ENCODE results near the gene HYPK.
"Not testable (repeated sequence)": the region's sequence is repeated elsewhere in the genome, so short reads cannot be mapped to it uniquely, and the experiment has no call there.

The HYPK gene

GRCh38 chr15:43795997-43796396, 4.4 kb upstream of the HYPK start:
- DNase-seq (ENCODE audit: low spot score): no peak

GRCh38 chr15:43796566-43796965, 3.8 kb upstream of the HYPK start:
- DNase-seq (ENCODE audit: low spot score): no peak

- peak; percentile 41 for DNase-seq (ENCODE audit: low spot score)
Observed at GRCh38 chr15:43799209-43799944, 1.0 kb upstream of the HYPK start.

GRCh38 chr15:43799945-43800285, 484 bp upstream of the HYPK start, which contains the start of gene SERINC4:
SERINC4 (minus strand) TSS chr15:43800220; CDS start chr15:43799986, 234 bp downstream.
- no peak for DNase-seq (ENCODE audit: low spot score)

GRCh38 chr15:43802676-43803075, 2.3 kb downstream of the HYPK start:
- DNase-seq (ENCODE audit: low spot score): not testable (repeated sequence)

GRCh38 chr15:43808435-43808950, 8.1 kb downstream of the HYPK start:
- DNase-seq (ENCODE audit: low spot score): no peak

- peak; percentile 68 for DNase-seq (ENCODE audit: low spot score)
Observed at GRCh38 chr15:43808960-43809678, 8.7 kb downstream of the HYPK start.

- DNase-seq (ENCODE audit: low spot score): not testable (repeated sequence)
Observed at GRCh38 chr15:43815064-43815463, 14.7 kb downstream of the HYPK start.

- DNase-seq (ENCODE audit: low spot score): no peak
Observed at GRCh38 chr15:43821505-43821904, 21.1 kb downstream of the HYPK start.

- peak; percentile 93 for DNase-seq (ENCODE audit: low spot score)
Observed at GRCh38 chr15:43824302-43825246, 24.2 kb downstream of the HYPK start, which contains the start of gene MFAP1. MFAP1 (minus strand) TSS chr15:43824690; CDS start chr15:43824569, 121 bp downstream.

- not testable (repeated sequence) for DNase-seq (ENCODE audit: low spot score)
Observed at GRCh38 chr15:43825305-43825704, 24.9 kb downstream of the HYPK start.

GRCh38 chr15:43826029-43826507, 25.7 kb downstream of the HYPK start:
- DNase-seq (ENCODE audit: low spot score): no peak

GRCh38 chr15:43826508-43827341, 26.3 kb downstream of the HYPK start, which contains the start of gene WDR76:
WDR76 (plus strand) TSS chr15:43827002; CDS start chr15:43827033, 31 bp downstream.
- peak; percentile 79 for DNase-seq (ENCODE audit: low spot score)

- peak; percentile 22 for DNase-seq (ENCODE audit: low spot score)
Observed at GRCh38 chr15:43828061-43828657, 27.8 kb downstream of the HYPK start.

GRCh38 chr15:43829951-43830540, 29.6 kb downstream of the HYPK start:
- not testable (repeated sequence) for DNase-seq (ENCODE audit: low spot score)

- not testable (repeated sequence) for DNase-seq (ENCODE audit: low spot score)
Observed at GRCh38 chr15:43830691-43831275, 30.4 kb downstream of the HYPK start.

- DNase-seq (ENCODE audit: low spot score): not testable (repeated sequence)
Observed at GRCh38 chr15:43831519-43832052, 31.2 kb downstream of the HYPK start.

- not testable (repeated sequence) for DNase-seq (ENCODE audit: low spot score)
Observed at GRCh38 chr15:43832485-43832884, 32.1 kb downstream of the HYPK start.

- DNase-seq (ENCODE audit: low spot score): no peak
Observed at GRCh38 chr15:43845421-43845820, 45.0 kb downstream of the HYPK start.
